PC-9 (cell line): ENCODE results near the gene CLCN1.

Experiments
- CTCF ChIP-seq: fragments of 200-600 bp; sonication (generic); conservative IDR thresholded peaks from 2 replicates; pipeline ENCODE4 v1.6.1; 2017; ENCODE audit warnings: mixed run types, antibody characterized with exemption, mild to moderate bottlenecking, moderate library complexity
- EZH2 ChIP-seq: fragments of 200-600 bp; sonication (generic); IDR thresholded peaks from 2 replicates; pipeline ENCODE4 v1.8.0; 2017; ENCODE audit warnings: antibody characterized with exemption, low read depth

GRCh38 chr7:143329471-143330170, 13.7 kb downstream of the CLCN1 start:
- TF ChIP-seq CTCF (no peak), EZH2 (no peak)
